K562 (cell line): Measurements from ENCODE around the gene SLC9A3. TPM values are rescaled to one million over a fixed set of nuclear protein-coding genes. Genes with fewer than 3 reads are reported as not detected.

Source experiments
- ATAC-seq: fragments of 200-7000 bp; cut with Tn5 transposase; 3 replicates; pipeline ENCODE4 v1.9.1; 2020; ENCODE audit warnings: moderate library complexity
- BruUV-seq: library from RNA; stranded (reverse); fragments of 400-500 nt; replicated peaks from 2 replicates; lab custom pipeline; 2021; lab: Mats Ljungman, UMichigan
- CTCF ChIA-PET: fragments of 300-600 bp; formaldehyde crosslinking; extraction: SDS; loops from one replicate; lab custom pipeline; 2021; ENCODE audit warnings: low intra/inter-chr PET ratio; lab: Yijun Ruan, JAX
- POLR2A ChIA-PET: fragments of 300-600, 350-650 bp; sonication (Branson Sonifier 250); formaldehyde crosslinking; extraction: SDS; loops from one replicate; lab custom pipeline; 2021; ENCODE audit warnings: antibody characterized with exemption, inconsistent platforms; lab: Yijun Ruan, JAX
- DNase-seq, 4 experiments: peaks; one replicate each; pipeline versions ENCODE4 v3.0.0 to v3.0.0-alpha.2; 2011 to 2018; ENCODE audit warnings: low spot score in 3 of 4, mixed read lengths in 3 of 4; ENCODE audit errors: extremely low read depth in 1 of 4
- FAIRE-seq: peaks from 2 replicates; lab custom pipeline; 2011; peaks lifted over from hg19 to GRCh38; lab: Jason Lieb, UNC
- H2AFZ ChIP-seq: 2 replicates; pipeline ENCODE4 v1.6.0; 2011; ENCODE audit warnings: low read depth, low read length, control low read depth, inconsistent platforms
- H3K27ac ChIP-seq: fragments of 200-600 bp; 3 replicates; pipeline ENCODE4 v1.8.0; 2011; ENCODE audit warnings: low read depth, mild to moderate bottlenecking, control low read depth, inconsistent platforms, low read length, moderate library complexity, mixed read lengths; ENCODE audit errors: extremely low read depth
- H3K27me3 ChIP-seq, 2 experiments: fragments of 300-600 bp in 1 of 2; 2 replicates in 1 of 2; 3 replicates in 1 of 2; pipeline versions ENCODE4 v1.6.0 to v1.8.0; 2011; ENCODE audit warnings: inconsistent platforms in 2 of 2, low read length in 2 of 2, mild to moderate bottlenecking in 1 of 2, mixed read lengths in 1 of 2, moderate library complexity in 1 of 2; ENCODE audit not compliant: control insufficient read depth in 2 of 2, insufficient read depth in 2 of 2
- H3K36me3 ChIP-seq: fragments of 300-600 bp; 3 replicates; pipeline ENCODE4 v1.8.0; 2011; ENCODE audit warnings: mild to moderate bottlenecking, low read length, inconsistent platforms; ENCODE audit not compliant: control insufficient read depth, insufficient read depth
- H3K4me1 ChIP-seq, 2 experiments: fragments of 200-600 bp in 1 of 2; replicated peaks in 1 of 2; 2 replicates in 1 of 2; 3 replicates in 1 of 2; pipeline versions ENCODE4 v1.5.1 to v1.8.0; 2011; ENCODE audit warnings: inconsistent platforms in 2 of 2, low read length in 2 of 2, mild to moderate bottlenecking in 1 of 2, mixed read lengths in 1 of 2, moderate library complexity in 1 of 2; ENCODE audit not compliant: control insufficient read depth in 2 of 2, insufficient read depth in 2 of 2
- H3K4me2 ChIP-seq: 2 replicates; pipeline ENCODE4 v1.6.1; 2011; ENCODE audit warnings: low read length, control low read depth, inconsistent platforms, mixed read lengths; ENCODE audit not compliant: insufficient read depth
- H3K4me3 ChIP-seq: fragments of 200-600 bp; sonication (generic), shearing (Covaris generic); 2 replicates; pipeline ENCODE4 v1.5.1; 2016; ENCODE audit warnings: control low read depth, inconsistent platforms
- H3K79me2 ChIP-seq: fragments of 200-600 bp; 3 replicates; pipeline ENCODE4 v1.8.0; 2011; ENCODE audit warnings: low read length, inconsistent platforms; ENCODE audit not compliant: control insufficient read depth, insufficient read depth
- H3K9ac ChIP-seq, 2 experiments: 2 replicates each; pipeline versions ENCODE4 v1.6.0 to v1.6.1; 2011; ENCODE audit warnings: low read depth in 2 of 2, low read length in 2 of 2, control low read depth in 1 of 2, inconsistent platforms in 1 of 2, mild to moderate bottlenecking in 1 of 2, mixed read lengths in 1 of 2; ENCODE audit not compliant: insufficient read depth in 1 of 2
- H3K9me1 ChIP-seq: one replicate; pipeline ENCODE4 v1.6.0; 2011; ENCODE audit warnings: inconsistent platforms, mild to moderate bottlenecking, low read length, moderate library complexity; ENCODE audit not compliant: control insufficient read depth, insufficient read depth
- H3K9me3 ChIP-seq: replicated peaks from 2 replicates; pipeline ENCODE4 v1.5.1; 2011; ENCODE audit warnings: low read depth, low read length, inconsistent platforms; ENCODE audit not compliant: control insufficient read depth, insufficient read depth
- H4K20me1 ChIP-seq: replicated peaks from 2 replicates; pipeline ENCODE4 v1.6.1; 2011; ENCODE audit warnings: low read length, inconsistent platforms, mixed read lengths; ENCODE audit not compliant: control insufficient read depth, insufficient read depth
- BRD9 ChIP-seq: fragments of 450-650 bp; IDR thresholded peaks from 2 replicates; pipeline ENCODE4 v1.6.1; 2018; ENCODE audit warnings: low read depth; ENCODE audit not compliant: partially characterized antibody
- DNMT1 ChIP-seq: fragments of 450-650 bp; IDR thresholded peaks from 2 replicates; pipeline ENCODE4 v1.6.1; 2016; ENCODE audit warnings: antibody characterized with exemption, mild to moderate bottlenecking
- ETV5 ChIP-seq: sonication (generic); formaldehyde crosslinking; IDR thresholded peaks from 2 replicates; pipeline ENCODE4 v1.4.0; 2020; ENCODE audit warnings: low read depth, mild to moderate bottlenecking, missing genetic modification reagents
- FOXM1 ChIP-seq, 2 experiments: fragments of 450-650 bp in 1 of 2; sonication (generic) in 1 of 2; formaldehyde crosslinking in 1 of 2; IDR thresholded peaks; 2 replicates each; pipeline versions ENCODE4 v1.6.1 to v1.9.0; 2017 to 2022; ENCODE audit warnings: low read depth in 2 of 2, mild to moderate bottlenecking in 2 of 2, missing genetic modification reagents in 1 of 2, moderate library complexity in 1 of 2
- MTA1 ChIP-seq: fragments of 450-650 bp; IDR thresholded peaks from 2 replicates; pipeline ENCODE4 v1.6.1; 2017; ENCODE audit warnings: borderline replicate concordance
- PTRF ChIP-seq: fragments of 450-650 bp; IDR thresholded peaks from 2 replicates; pipeline ENCODE4 v1.6.1; 2016; ENCODE audit warnings: mild to moderate bottlenecking, missing genetic modification characterization, missing compliant biosample characterization
- SRSF9 ChIP-seq: fragments of 200-400 bp; formaldehyde crosslinking; IDR thresholded peaks from 2 replicates; pipeline ENCODE4 v1.6.1; 2017; ENCODE audit warnings: low read depth, low read length, borderline replicate concordance
- STAG1 ChIP-seq: sonication (generic); formaldehyde crosslinking; IDR thresholded peaks from 2 replicates; pipeline ENCODE4 v1.5.0; 2020; ENCODE audit warnings: missing genetic modification reagents, borderline replicate concordance
- ZBTB34 ChIP-seq: fragments of 250-450 bp; sonication (Bioruptor Pico); IDR thresholded peaks from 2 replicates; pipeline ENCODE4 v1.8.0; 2021; ENCODE audit warnings: mild to moderate bottlenecking, moderate library complexity
- ZNF263 ChIP-seq: sonication (generic); formaldehyde crosslinking; IDR thresholded peaks from 2 replicates; pipeline ENCODE4 v1.8.0; 2022; ENCODE audit warnings: mild to moderate bottlenecking, missing genetic modification reagents, borderline replicate concordance
- ZNF282 ChIP-seq: sonication (generic); formaldehyde crosslinking; IDR thresholded peaks from 2 replicates; pipeline ENCODE4 v1.8.1; 2023; ENCODE audit warnings: missing genetic modification reagents
- WGBS: fragments of 100-300 bp; shearing (Covaris generic); methylation state at CpG from one replicate; pipeline ENCODE4 v1.1.6; 2016; ENCODE audit warnings: low coverage, mixed read lengths; ENCODE audit not compliant: insufficient coverage; ENCODE audit errors: missing lambda C conversion rate; 5-methylcytosine and 5-hydroxymethylcytosine counted together
- in situ Hi-C: fragments of 300-500 bp; cut with MboI; formaldehyde crosslinking; loops from 4 replicates; pipeline ENCODE4 v1.15.0; 2018; ENCODE audit warnings: inconsistent platforms, mixed read lengths
- intact Hi-C: fragments of 100-400 bp; cut with micrococcal nuclease; formaldehyde crosslinking; loops from 2 replicates; pipeline ENCODE4 v1.14.2; 2022
- polyA plus RNA-seq, 8 experiments: library from polyadenylated mRNA; depleted of rRNA in 4 of 8; stranded (reverse) in 5 of 8; unstranded in 3 of 8; fragments of >200 nt; fragmentation: Nextera tagmentation in 2 of 8; fragmentation: Illumina TruSeq in 1 of 8; extraction: Ambion mirVana in 2 of 8; extraction: Trizol in 1 of 8; gene quantifications; 2 replicates each; pipeline versions ENCODE4 v1.2.1 to v1.2.3, GENCODE V29; 2011 to 2014; ENCODE audit warnings: inconsistent platforms in 1 of 8, missing spikeins in 1 of 8
- total RNA-seq, 7 experiments: library from RNA; depleted of rRNA in 6 of 7; stranded (reverse); fragments of >200 nt in 6 of 7; fragmentation: Illumina TruSeq in 2 of 7; extraction: Trizol in 2 of 7; gene quantifications; 2 replicates each; pipeline versions ENCODE4 v1.2.1 to v1.2.3, GENCODE V29; 2011 to 2021; ENCODE audit warnings: low replicate concordance in 1 of 7

Gene SLC9A3
- total and polyA plus RNA-seq, 9 of the 15 experiments (the other 6 are each of a cell fraction or from before 2014, with no cell fraction given) = 1.5 to 5.8 (median 3.7) TPM; not detected in 2

GRCh38 chr5:430214-430925, 93.9 kb downstream of the SLC9A3 start:
- intact Hi-C loops = no loop called here
- DNase-seq = no peak
- no peak overlapping the region for H3K4me3 ChIP-seq
- no peak overlapping the region for H3K9ac ChIP-seq
- no TSS peak for BruUV-seq
- H3K27ac ChIP-seq = no peak overlapping the region
- POLR2A ChIA-PET = interaction anchor here (0.6 kb wide), 1 partner anchor 40 kb away, joined by 3 read pairs; no protein-coding TSS in a partner anchor
- CTCF ChIA-PET = interaction anchor here (1.0 to 1.2 kb wide), 2 partner anchors 235 to 388 kb away, joined by 3 to 5 read pairs; no protein-coding TSS in a partner anchor
- H3K9me1 ChIP-seq = no peaks in the 10 kb centered on the region
- no peaks in the 10 kb centered on the region; the same call in 1 of the 2 replicates for H4K20me1 ChIP-seq
- peaks cover 0 to 47% of the 10 kb centered on the region in 2 experiments; a peak in 2 of 5 replicates for H3K4me1 ChIP-seq
- no peak for ATAC-seq
- no peaks in the 10 kb centered on the region for H3K36me3 ChIP-seq
- no peaks in the 10 kb centered on the region for H3K9me3 ChIP-seq
- no peak for FAIRE-seq
- no peak overlapping the region for H3K4me2 ChIP-seq
- in situ Hi-C loops = loop anchor here (5.0 kb wide), 1 partner anchor 118 kb away; no protein-coding TSS in a partner anchor
- WGBS = 39% methylated on average over 25 of the region's 25 CpGs
- H3K79me2 ChIP-seq = no peaks in the 10 kb centered on the region
- TF ChIP-seq STAG1 (CRISPR knock-in tag) (no peak), PTRF (tag) (no peak), MTA1 (no peak), ETV5 (CRISPR knock-in tag) (no peak), SRSF9 (no peak), FOXM1 (IDR thresholded peaks at IDR 0.05; ENCODE audit: low read depth) (no peak), FOXM1 (CRISPR knock-in tag; IDR thresholded peaks at IDR 0.05; ENCODE audit: low read depth) (no peak), ZNF263 (CRISPR knock-in tag) (no peak), ZNF282 (CRISPR knock-in tag) (no peak), ZBTB34 (CRISPR knock-in tag) (no peak), DNMT1 (no peak), BRD9 (no peak)
- no peak overlapping the region for H2AFZ ChIP-seq
- H3K27me3 ChIP-seq = peaks cover 32 to 77% of the 10 kb centered on the region in 2 experiments
